Measurements from ENCODE around the gene ACADSB.

ACADSB gene

GRCh38 chr10:123031124-123031523 lies 22.3 kb downstream of the ACADSB start:
- no peak overlapping the region for H3K4me3 ChIP-seq (ENCODE audit: low read length)
- DNase-seq (ENCODE audit: low read depth, low spot score), result no peak

DNA sequence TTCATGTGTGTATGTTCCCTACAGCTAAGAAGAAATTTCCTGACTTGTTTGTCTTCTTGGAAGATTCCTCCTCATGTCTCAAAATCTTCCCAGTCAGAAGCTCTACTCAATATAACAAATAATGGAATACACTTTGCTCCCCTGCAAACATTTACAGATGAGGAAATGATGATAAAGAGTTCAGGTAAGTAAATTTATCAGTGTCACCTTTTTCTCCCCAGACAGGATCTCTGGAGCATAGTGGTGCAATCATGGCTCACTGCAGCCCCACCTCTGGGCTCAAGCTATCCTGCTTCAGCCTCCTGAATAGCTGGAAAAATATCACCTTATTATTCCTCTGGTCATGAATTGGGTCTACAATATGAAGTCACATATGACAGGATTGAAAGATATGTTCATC lies 25.5 kb downstream of the ACADSB start:
- no peak overlapping the region for H3K4me3 ChIP-seq (ENCODE audit: low read length)
- no peak for DNase-seq (ENCODE audit: low read depth, low spot score)

- DNase-seq (ENCODE audit: low read depth, low spot score), result no peak
- no peak overlapping the region for H3K4me3 ChIP-seq (ENCODE audit: low read length)
These were observed 26.8 kb downstream of the ACADSB start for GRCh38 chr10:123035467-123036086.

DNA sequence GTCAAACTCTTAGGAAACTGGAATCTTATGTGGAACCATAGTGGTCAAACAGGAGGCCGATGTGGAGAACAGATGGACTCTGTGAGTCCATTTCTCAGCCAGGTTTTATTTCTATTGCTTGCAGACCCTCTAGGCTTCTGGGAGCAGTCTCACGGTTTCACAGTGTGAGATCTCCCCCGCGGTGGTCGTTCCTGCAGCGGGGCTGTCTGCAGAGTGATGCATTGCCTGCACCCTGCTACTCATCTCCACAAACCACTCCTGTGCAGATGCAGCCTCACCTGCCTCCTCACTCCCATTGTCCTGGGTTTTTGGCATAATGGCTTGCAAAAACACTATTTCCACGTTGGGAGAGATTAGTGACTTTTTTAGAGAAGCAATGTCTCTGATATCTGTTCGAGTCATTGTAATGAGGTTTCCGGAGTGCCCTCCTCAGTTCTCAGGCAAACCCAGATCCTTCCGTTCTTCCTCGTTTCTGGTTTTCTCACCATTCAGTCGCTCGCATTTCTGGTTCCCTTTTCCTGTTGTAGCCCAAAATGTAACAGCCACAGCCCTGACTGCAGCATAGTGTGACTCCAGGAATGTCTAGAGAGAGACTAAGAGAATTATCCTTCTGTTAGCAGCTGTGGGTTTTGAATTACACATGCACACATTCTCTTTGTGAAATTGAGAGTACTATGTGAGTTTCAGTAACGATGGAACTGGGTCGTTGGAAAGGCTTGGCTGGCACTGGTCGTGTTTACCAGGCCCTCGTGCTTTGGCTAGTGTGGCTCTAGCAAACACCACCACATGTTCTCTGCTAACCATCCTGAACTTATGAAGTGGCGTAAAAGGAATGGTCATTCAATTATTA lies 30.2 kb downstream of the ACADSB start:
- no peak overlapping the region for H3K4me3 ChIP-seq (ENCODE audit: low read length)
- DNase-seq (ENCODE audit: low read depth, low spot score), result no peak

- no peak for DNase-seq (ENCODE audit: low read depth, low spot score)
These were observed 30.8 kb downstream of the ACADSB start for GRCh38 chr10:123039632-123039930.

GRCh38 chr10:123042708-123043408 lies 34.1 kb downstream of the ACADSB start:
- no peak for DNase-seq (ENCODE audit: low read depth, low spot score)
- H3K4me3 ChIP-seq (ENCODE audit: low read length), result no peak overlapping the region

More at GRCh38 chr10:123039632-123039930, 30.8 kb downstream of the ACADSB start:
- no peak overlapping the region for H3K4me3 ChIP-seq (ENCODE audit: low read length)

DNA sequence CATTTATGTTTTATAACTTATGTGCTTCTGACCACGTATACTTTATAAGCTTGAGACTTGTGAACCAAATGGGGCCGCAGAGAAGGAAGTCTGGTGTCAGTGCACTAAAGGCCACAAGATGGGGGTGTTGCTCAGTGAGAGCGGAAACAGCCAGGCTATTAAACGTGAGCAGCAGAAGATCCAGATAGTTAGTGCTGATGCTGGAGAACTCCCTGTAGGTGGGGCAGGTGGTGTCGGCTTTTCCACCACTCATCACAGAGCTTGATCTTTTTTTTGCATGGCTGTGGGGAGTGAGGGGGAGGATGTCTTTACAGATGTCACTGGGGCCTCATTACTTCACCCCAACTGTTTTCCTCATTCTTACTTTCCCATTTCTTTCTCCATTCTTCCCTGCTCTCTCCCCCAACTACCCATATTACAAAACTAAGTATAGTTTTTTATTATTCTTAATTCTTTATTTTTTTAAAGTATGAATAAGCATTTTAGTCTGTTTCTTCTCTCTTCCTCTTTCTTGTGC lies 34.7 kb downstream of the ACADSB start:
- peak; percentile 75 for DNase-seq (ENCODE audit: low read depth, low spot score)

GRCh38 chr10:123044391-123044790 lies 35.6 kb downstream of the ACADSB start:
- DNase-seq (ENCODE audit: low read depth, low spot score), result no peak
- H3K4me3 ChIP-seq (ENCODE audit: low read length), result no peak overlapping the region

More for the DNA sequence above, 34.7 kb downstream of the ACADSB start:
- no peak overlapping the region for H3K4me3 ChIP-seq (ENCODE audit: low read length)

DNA sequence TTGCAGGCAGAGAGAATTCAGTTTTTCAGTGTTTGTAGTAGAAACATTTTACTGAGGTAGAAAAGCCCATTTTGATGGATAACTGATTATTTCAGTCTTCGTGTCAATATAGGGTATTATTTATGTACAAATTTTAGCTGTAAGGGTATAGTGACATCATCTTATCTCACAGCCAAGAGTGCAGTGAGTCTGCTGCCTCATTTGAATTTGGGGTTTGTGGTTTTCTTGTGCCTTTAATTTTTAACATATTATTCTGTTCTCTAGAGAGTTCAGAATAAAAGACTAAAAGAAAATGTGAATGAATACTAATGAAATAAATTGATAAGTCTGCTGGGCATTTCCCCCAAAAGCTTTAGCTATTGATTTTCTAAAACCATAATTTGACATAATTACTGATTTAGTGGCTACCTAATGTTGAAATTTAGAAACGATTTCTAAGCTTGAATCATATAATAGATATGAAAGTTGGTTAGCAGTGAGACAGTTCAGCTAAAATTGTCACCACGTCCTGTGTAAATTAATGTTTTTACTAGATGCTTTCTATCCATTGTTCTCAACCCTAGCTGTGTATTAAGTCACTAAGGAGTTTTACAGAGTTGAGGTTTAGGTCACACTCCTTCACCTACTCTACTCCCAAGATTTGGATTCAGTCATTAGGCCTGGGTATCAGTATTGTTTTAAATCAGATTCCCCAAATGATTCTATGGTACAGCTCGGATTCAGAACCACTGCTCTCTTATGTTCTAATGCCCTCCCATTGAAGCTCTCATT lies 37.3 kb downstream of the ACADSB start:
- H3K4me3 ChIP-seq (ENCODE audit: low read length), result no peak overlapping the region
- DNase-seq (ENCODE audit: low read depth, low spot score), result no peak

DNA sequence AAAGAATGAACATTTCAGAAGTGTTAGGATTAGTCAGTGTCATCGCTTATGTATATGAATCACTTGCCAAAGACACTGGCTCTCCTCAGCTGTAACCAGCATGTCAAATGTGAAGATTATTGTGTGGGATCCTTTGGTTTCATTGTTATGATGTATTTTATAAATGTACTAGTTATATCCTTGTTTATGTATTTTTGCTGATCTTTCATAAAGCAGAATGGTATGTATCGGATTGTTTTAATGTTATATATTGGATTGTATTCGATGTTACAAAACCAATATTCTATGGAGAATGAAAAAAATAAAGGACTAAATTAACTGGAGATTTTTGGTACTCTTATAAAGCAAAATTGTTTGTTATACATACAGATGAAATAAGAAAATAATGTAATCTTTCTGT lies 49.2 kb downstream of the ACADSB start:
- H3K4me3 ChIP-seq (ENCODE audit: low read length), result no peak overlapping the region
- no peak for DNase-seq (ENCODE audit: low read depth, low spot score)

- H3K4me3 ChIP-seq (ENCODE audit: low read length), result no peak overlapping the region
- no peak for DNase-seq (ENCODE audit: low read depth, low spot score)
These were observed 53.1 kb downstream of the ACADSB start for GRCh38 chr10:123061865-123062264.

DNA sequence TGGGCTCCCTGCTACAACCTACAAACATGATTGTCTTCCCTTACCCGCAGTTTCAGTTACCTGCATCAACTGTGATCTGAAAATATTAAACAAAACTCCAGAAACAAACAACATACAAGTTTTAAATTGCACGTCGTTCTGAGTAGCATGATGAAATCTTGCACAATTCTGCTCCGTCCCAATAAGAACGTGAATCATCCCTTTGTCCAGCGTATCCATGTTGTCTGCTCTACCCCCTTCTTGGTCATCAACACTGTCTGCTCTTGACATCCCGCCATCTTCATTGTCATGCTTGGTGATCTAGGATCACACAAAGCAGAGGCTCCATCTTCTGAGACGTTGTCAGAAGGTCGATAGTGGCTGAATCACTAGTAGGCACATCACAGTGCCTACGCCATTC lies 53.9 kb downstream of the ACADSB start:
- no peak overlapping the region for H3K4me3 ChIP-seq (ENCODE audit: low read length)
- no peak for DNase-seq (ENCODE audit: low read depth, low spot score)

- no peak overlapping the region for H3K4me3 ChIP-seq (ENCODE audit: low read length)
- no peak for DNase-seq (ENCODE audit: low read depth, low spot score)
These were observed 59.5 kb downstream of the ACADSB start for GRCh38 chr10:123068087-123068853.

- DNase-seq (ENCODE audit: low read depth, low spot score), result no peak
- H3K4me3 ChIP-seq (ENCODE audit: low read length), result no peak overlapping the region
These were observed 60.6 kb downstream of the ACADSB start for GRCh38 chr10:123069246-123069986.

GRCh38 chr10:123073187-123073586 lies 64.4 kb downstream of the ACADSB start:
- no peak for DNase-seq (ENCODE audit: low read depth, low spot score)
- H3K4me3 ChIP-seq (ENCODE audit: low read length), result no peak overlapping the region

- H3K4me3 ChIP-seq (ENCODE audit: low read length), result no peak overlapping the region
- no peak for DNase-seq (ENCODE audit: low read depth, low spot score)
These were observed 65.4 kb downstream of the ACADSB start for GRCh38 chr10:123074215-123074614.

GRCh38 chr10:123081896-123082295 lies 73.1 kb downstream of the ACADSB start:
- H3K4me3 ChIP-seq (ENCODE audit: low read length), result no peak overlapping the region
- DNase-seq (ENCODE audit: low read depth, low spot score), result no peak

DNA sequence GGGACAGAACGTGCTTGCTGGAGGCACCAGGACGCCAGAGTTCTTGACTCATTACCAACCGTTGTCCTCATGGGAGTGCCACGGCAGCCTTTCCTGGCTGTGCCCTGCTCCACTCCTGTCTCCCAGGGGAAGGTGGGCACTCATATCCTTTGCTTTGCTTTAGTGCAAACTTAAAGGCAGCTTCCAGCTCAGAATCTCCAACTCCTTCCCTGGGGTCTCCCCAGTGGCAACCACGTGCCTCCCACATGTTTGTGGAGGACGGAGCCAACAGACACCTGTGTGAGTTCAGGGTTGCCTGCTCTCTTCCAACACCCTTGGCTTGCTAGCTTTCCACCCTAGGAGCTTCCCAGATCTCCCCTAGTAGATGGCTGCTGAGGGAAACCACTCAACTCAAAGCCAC lies 75.0 kb downstream of the ACADSB start:
- H3K4me3 ChIP-seq (ENCODE audit: low read length), result no peak overlapping the region
- DNase-seq (ENCODE audit: low read depth, low spot score), result no peak
